ES-I3 (cell line): ENCODE results near the gene LRRC47.

Experiments
- H3K36me3 ChIP-seq: 2 replicates; pipeline ENCODE4 v1.6.1; 2013; ENCODE audit warnings: mild to moderate bottlenecking, low read length, control low read depth, moderate library complexity; ENCODE audit not compliant: insufficient read depth
- H3K4me1 ChIP-seq: 2 replicates; pipeline ENCODE4 v1.6.1; 2013; ENCODE audit warnings: mild to moderate bottlenecking, control low read depth, low read length; ENCODE audit not compliant: insufficient read depth
- H3K9ac ChIP-seq: 2 replicates; pipeline ENCODE4 v1.6.1; 2013; ENCODE audit warnings: low read depth, mild to moderate bottlenecking, low read length, moderate library complexity
- H3K9me3 ChIP-seq: 2 replicates; pipeline ENCODE4 v1.6.1; 2013; ENCODE audit warnings: mild to moderate bottlenecking, low read length, moderate library complexity; ENCODE audit not compliant: control insufficient read depth, insufficient read depth

Gene LRRC47

GRCh38 chr1:3775490-3776230 is 20.6 kb downstream of the LRRC47 start:
- H3K9me3 ChIP-seq, result no peaks in the 10 kb centered on the region
- H3K9ac ChIP-seq, result no peak overlapping the region
- H3K4me1 ChIP-seq, result peaks cover 18% of the 10 kb centered on the region; the same call in 1 of the 2 replicates
- H3K36me3 ChIP-seq, result peaks cover 9% of the 10 kb centered on the region

GRCh38 chr1:3774946-3775489 is 21.3 kb downstream of the LRRC47 start:
- H3K36me3 ChIP-seq, result peaks cover 5% of the 10 kb centered on the region
- peaks cover 18% of the 10 kb centered on the region; the same call in 1 of the 2 replicates for H3K4me1 ChIP-seq
- H3K9me3 ChIP-seq, result no peaks in the 10 kb centered on the region
- H3K9ac ChIP-seq, result no peak overlapping the region

GRCh38 chr1:3774276-3774945 is 21.9 kb downstream of the LRRC47 start:
- Histone ChIP-seq H3K36me3 (peaks cover 3% of the 10 kb centered on the region; the same call in 1 of the 2 replicates), H3K4me1 (peaks cover 18% of the 10 kb centered on the region; the same call in 1 of the 2 replicates), H3K9ac (no peak overlapping the region), H3K9me3 (no peaks in the 10 kb centered on the region)

GRCh38 chr1:3773572-3774275 is 22.6 kb downstream of the LRRC47 start:
- peak overlapping the region; percentile 64; the same call in 1 of the 2 replicates for H3K9ac ChIP-seq
- H3K36me3 ChIP-seq, result no peaks in the 10 kb centered on the region
- peaks cover 18% of the 10 kb centered on the region; the same call in 1 of the 2 replicates for H3K4me1 ChIP-seq

GRCh38 chr1:3772715-3773571 is 23.4 kb downstream of the LRRC47 start, which contains the start of gene SMIM1:
Gene SMIM1, plus strand, starts transcription at chr1:3772749. Its CDS starts 2,625 bp downstream, at chr1:3775374.
- Histone ChIP-seq H3K36me3 (no peaks in the 10 kb centered on the region), H3K9me3 (no peaks in the 10 kb centered on the region), H3K9ac (peak within 1 kb of the TSS; percentile 67), H3K4me1 (peaks cover 18% of the 10 kb centered on the region; the same call in 1 of the 2 replicates)

More at GRCh38 chr1:3773572-3774275, 22.6 kb downstream of the LRRC47 start:
- H3K9me3 ChIP-seq, result no peaks in the 10 kb centered on the region

- no peaks in the 10 kb centered on the region for H3K36me3 ChIP-seq
- H3K9me3 ChIP-seq, result no peaks in the 10 kb centered on the region
- H3K4me1 ChIP-seq, result peaks cover 21% of the 10 kb centered on the region; the same call in 1 of the 2 replicates
- peak overlapping the region; percentile 67 for H3K9ac ChIP-seq
Observed at GRCh38 chr1:3772027-3772714, 24.1 kb downstream of the LRRC47 start.

GRCh38 chr1:3771108-3772026 is 24.9 kb downstream of the LRRC47 start:
- Histone ChIP-seq H3K9ac (peak overlapping the region; percentile 67), H3K36me3 (no peaks in the 10 kb centered on the region), H3K9me3 (no peaks in the 10 kb centered on the region), H3K4me1 (peaks cover 21% of the 10 kb centered on the region; the same call in 1 of the 2 replicates)

GRCh38 chr1:3770047-3770765 is 26.1 kb downstream of the LRRC47 start:
- Histone ChIP-seq H3K9ac (no peak overlapping the region), H3K36me3 (no peaks in the 10 kb centered on the region), H3K4me1 (peaks cover 15% of the 10 kb centered on the region; the same call in 1 of the 2 replicates), H3K9me3 (no peaks in the 10 kb centered on the region)

GRCh38 chr1:3768811-3769390 is 27.4 kb downstream of the LRRC47 start:
- H3K36me3 ChIP-seq, result no peaks in the 10 kb centered on the region
- H3K9ac ChIP-seq, result no peak overlapping the region
- no peaks in the 10 kb centered on the region for H3K9me3 ChIP-seq
- peaks cover 7% of the 10 kb centered on the region; the same call in 1 of the 2 replicates for H3K4me1 ChIP-seq

GRCh38 chr1:3767328-3767925 is 28.9 kb downstream of the LRRC47 start:
- Histone ChIP-seq H3K4me1 (peaks cover 7% of the 10 kb centered on the region; the same call in 1 of the 2 replicates), H3K36me3 (no peaks in the 10 kb centered on the region), H3K9me3 (no peaks in the 10 kb centered on the region), H3K9ac (no peak overlapping the region)
